Measurements from ENCODE around the gene PDE4A.

Gene PDE4A

DNA sequence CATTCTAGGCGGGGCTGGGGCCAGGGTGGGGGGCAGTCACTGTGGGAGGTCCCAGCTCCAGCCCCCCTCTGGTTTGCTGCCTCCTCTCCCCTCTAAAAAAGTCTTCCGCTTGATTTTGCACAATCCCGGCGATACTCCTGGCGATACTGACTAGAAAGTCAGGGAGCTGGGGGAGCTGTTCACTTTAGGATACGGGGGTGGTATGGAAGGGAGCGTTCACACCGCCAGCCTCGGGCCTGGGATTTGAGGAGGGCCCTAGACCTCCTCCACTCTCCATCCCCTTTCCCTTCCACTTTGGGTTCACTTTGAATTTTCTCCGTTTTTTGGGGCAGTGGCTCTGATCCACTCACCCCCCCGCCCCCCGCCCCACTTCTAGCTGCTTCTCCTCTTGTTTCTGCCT lies 47.8 kb downstream of the PDE4A start:
- DNase-seq: no peak

- no peak for DNase-seq
These were observed 51.6 kb downstream of the PDE4A start for GRCh38 chr19:10471909-10472308.

GRCh38 chr19:10473192-10473591 lies 52.9 kb downstream of the PDE4A start:
- no peak for DNase-seq

DNA sequence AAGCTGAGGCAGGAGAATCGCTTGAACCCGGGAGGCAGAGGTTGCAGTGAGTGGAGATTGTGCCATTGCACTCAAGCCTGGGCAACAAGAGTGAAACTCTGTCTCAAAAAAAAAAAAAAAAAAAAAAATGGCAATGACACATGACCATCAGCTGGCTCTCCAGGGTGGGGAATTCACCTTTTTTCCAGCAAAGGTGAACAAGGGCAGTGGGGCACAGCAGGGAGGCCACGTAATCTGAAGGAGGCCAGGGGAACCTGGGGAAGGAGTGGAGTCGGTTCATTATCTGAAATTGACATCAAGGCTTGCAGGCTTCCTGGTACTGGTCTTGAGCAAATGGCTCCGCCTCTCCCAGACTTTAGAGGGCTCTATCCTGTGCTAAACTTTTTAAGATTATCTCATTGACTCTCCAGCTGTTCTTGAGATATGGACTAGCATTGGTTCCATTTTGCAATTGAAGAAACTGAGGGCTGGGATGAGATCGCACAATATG lies 54.7 kb downstream of the PDE4A start:
- no peak for DNase-seq

DNA sequence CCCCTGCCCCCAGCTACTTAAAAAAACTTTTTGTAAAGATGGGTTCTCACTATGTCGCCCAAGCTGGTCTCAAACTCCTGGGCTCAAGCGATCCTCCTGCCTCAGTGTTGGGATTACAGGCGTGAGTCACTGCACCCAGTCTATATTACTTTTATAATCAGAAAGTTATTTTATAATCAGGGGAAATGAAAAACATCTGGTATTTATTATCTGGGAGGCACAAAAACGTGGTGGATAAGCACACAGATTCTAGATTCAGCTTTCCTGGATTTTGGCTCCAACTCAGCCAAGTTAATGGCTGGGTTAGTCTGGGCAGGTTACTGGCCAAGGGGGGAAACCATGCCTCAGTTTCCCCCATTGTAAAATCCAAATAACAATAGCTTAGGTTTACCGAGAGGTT lies 58.1 kb downstream of the PDE4A start:
- DNase-seq: no peak

- DNase-seq: peak; percentile 80
These were observed 58.6 kb downstream of the PDE4A start for GRCh38 chr19:10478903-10479384.

GRCh38 chr19:10486551-10486950 lies 66.2 kb downstream of the PDE4A start:
- no peak for DNase-seq

DNA sequence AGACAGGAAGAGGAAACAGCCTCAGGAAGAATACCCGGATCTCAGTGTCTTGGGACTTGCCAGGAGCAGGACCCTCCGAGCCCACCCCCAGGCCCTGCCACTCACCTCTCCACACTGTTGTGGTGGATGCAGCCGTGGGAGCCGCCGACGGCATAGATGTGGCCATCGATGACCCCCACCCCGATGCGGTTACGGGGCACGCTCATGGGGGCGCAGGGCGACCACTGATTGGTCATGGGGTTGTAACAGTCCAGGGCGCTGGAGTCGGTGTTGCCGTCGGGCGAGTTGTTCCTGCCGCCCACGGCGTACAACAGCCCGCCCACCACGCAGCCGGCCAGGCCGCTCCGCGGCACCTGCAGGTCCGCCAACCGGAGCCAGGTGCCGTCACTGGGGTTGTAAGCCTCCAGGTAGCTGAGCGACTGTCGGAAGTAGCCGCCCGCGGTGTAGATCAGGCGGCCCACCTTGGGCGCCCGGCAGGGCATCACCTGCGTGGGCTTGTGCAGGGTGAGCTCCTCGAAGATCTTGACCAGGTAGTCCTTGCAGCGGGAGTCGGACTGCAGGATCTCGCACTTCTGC lies 71.2 kb downstream of the PDE4A start:
- no peak for DNase-seq

DNA sequence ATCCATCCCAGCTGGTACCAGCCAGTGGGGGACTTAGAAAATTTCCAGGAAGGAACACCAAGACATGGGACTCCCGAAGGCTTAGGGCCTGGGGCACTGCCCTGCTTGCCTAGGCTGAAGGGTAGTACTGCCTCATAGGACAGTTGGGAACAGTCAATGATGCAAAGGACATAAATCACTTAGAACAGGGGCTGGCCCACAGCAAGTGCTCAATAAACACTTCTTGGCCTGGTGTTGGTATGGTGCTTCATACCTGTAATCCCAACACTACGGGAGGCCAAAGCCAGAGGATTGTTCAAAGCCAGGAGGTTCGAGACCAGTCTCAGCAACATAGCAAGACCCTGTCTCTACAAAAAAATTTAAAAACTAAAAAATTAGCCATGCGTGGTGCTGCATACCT lies 77.0 kb downstream of the PDE4A start:
- no peak for DNase-seq

DNA sequence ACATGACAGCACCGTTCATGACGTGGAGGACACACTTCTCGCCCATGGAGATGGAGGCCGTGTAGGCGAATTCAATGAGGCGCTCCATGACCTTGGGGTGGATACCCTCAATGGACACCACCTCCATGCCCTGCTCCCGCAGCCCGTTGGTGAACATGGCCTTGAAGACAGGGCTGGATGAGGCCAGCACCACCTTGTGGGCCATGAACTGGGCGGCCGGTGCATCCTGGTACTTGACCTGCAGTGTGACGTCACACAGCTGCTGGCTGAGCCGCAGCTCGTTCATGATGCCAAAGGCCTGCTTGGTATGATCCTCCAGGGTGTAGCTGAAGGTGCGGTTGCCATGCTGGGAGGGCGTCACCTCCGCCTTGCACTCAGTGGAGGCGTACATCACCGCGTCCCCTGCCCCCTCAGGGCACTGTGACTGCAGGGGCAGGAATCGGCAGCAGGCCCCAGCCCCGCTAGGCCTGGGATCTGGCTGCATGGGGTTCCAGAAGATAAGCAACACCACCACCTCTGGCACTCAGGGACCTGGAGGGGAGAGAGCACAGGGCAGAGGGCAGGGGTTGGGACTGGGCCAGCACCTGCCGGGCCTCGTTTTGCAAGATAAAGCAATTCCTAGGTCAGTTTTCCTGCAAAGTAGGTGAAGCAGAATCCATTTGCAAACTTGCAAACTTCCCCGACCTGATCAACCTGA lies 79.4 kb downstream of the PDE4A start:
- no peak for DNase-seq

- DNase-seq: no peak
These were observed 79.9 kb downstream of the PDE4A start for GRCh38 chr19:10500247-10500592.

DNA sequence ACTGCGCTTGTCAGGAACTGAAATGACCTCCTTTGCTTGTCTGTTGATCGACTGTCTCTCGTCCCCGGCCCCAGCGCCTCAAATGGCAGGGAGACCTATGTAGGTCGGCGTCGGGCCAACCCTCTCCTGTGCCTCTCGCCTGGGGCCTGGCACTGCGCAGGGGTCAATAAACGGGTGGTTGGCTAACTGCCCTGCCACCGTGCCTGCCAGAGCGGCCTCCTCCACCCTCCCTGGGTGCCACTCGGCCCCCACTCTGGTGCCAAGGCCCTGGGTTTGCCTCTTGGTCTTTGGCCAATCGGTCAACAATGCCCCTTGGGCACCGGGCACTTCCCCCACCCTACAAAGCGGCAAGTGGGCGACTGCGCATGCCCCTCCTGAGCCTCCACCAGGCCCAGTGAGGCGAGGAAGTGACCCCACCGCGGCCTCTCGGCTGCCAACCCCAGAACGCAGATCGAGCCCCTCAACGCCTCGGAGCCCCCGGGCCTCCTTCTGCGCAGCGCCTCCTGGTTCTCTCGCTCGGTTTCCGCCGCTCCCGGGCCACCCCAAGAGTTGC lies 81.7 kb downstream of the PDE4A start:
- peak; percentile 7 for DNase-seq

- peak; percentile 84 for DNase-seq
These were observed 82.2 kb downstream of the PDE4A start for GRCh38 chr19:10502524-10503001.

DNA sequence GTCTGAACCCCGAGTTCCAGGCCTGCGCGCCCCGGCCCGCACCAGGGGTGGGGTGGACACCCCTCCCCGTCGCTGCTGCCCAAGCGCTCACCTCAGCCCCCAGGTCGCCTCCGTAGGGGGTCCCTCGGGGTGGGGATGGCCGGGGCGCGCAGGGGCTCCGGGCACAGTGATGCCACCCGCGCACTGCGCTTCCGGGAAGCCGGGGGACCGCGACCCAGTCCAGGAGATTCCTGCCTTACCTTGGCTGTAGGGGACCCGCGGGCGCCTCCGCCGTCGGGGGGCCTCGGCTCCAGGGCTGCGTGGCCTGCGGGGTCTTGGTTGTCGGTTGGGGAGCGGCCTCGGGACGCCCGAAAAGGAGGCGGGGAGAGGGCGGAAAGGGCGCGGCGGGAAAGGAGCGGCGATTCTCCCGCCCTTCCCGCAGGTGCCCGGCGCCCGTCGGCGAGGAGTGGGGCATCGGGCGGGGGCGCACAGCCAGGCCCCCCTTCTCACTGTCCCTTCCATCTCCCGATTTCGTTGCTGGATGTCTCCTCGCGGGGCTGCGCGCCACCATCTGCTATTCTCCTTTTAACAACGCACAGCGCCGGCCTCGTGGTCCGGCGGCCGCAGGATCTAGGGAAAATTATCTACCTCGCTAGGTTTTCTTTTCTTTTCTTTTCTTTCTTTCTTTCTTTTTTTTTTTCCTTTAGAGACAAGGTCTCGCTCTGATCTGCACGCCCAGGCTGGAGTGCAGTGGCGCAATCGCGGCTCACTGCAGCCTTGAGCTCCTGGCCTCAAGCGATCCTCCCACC lies 82.9 kb downstream of the PDE4A start, which contains the start of gene KEAP1:
TSS of gene KEAP1 (minus strand) at position 355 of the 788 bp plus-strand sequence. CDS start 3,323 bp downstream, outside the sequence.
- DNase-seq: no peak

DNA sequence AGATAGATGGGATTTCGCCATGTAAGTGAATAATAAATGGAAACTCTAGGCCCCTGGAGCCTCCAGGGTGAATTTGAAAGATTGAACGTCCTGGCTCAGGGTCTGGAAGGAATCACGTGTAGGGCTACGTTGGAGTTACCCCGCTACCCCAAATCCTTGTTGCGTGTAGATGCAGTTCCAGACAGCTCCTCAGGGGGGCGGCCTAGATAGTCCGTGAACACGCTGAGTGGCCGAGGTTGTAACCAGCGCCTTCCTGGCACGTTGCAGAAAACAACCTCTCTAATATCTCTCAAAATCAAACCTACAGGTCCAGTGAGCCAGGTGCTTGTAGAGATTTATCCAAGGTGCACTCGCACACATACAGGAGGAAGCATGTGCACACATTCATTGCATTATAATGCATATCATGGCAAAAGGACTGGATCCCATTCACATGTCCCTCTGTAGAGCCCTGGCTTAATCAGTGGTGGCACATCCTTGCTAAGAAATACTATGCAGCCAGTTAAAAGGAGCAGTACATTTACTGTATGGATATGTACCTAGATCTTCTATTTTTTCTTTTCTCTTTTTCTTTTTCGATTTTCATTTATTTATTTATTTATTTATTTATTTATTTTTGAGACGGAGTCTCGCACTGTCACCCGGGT lies 85.4 kb downstream of the PDE4A start:
- DNase-seq: peak; percentile 73

DNA sequence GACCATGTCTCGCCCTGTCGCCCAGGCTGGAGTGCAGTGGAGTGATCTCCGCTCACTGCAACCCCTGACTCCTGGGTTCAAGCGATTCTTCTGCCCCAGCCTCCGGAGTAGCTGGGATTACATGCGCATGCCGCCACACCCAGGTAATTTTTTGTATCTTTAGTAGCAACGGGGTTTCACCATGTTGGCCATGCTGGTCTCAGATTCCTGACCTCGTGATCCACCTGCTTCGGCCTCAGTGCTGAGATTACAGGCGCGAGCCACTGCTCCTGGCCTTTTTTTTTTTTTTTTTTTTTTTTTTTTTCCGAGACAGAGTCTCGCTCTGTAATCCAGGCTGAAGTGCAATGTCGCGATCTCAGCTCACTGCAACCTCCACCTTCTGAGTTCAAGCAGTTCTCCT lies 87.7 kb downstream of the PDE4A start:
- DNase-seq: no peak

DNA sequence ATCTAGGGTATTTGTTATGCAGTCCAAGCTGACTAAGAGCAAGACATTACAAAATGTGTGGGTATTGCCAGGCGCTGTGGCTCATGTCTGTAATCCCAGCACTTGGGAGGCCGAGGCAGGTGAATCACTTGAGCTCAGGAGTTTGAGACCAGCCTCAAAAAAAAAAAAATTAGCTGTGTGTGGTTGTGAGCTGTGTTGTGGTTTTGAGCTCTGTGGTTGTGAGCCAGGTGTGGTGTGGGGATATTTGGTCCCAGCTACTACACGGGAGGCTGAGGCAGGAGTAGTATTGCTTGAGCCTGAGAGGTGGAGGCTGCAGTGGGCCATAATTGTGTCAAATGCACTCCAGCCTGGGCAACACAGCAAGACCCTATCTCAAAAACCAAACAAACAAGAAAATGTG lies 88.4 kb downstream of the PDE4A start:
- no peak for DNase-seq

DNA sequence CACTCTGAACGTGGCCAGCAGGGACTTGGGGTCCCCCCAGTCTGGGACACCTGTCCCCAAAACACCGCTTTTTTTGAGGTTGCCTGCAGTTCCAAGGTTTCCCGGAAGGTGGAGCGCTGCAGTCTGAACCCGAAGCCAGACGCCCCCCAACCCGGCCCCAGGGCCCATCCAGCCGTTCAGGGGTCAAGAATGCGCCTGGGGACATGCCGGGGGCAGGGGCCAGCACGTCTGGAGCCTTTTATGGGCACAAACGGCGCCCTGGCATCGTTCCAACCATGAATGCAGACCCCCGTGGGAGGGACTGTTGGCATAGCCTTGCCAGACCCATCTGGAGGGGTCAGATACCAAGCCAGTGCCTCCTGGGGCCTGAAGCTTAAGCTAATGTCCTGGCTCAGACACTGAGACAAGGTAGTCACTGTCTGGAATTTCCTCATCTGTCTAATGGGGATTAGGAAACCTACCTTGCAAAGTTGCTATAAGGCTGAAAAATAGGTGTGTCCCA lies 90.0 kb downstream of the PDE4A start:
- peak; percentile 47 for DNase-seq

DNA sequence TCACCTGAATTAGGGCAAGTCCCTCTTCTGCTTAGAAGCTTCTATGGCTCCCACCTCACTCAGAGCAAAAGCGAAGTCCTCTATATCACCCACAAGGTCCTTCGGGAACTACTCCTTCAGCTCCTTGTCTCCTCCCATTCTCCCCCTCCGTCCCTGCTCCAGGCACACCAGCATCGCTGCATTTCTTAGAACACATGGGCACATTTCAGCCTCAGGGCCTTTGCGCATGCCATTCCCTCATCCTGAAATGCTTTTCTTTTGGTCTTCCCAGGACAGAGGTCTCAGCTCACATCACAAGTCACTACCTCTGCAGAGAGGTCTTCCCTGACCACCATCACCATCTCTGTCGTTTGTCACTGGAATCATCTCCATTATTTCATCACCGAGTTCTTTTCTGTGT lies 92.9 kb downstream of the PDE4A start:
- no peak for DNase-seq

GRCh38 chr19:10514211-10515145 lies 94.1 kb downstream of the PDE4A start:
- DNase-seq: no peak

- no peak for DNase-seq
These were observed 95.7 kb downstream of the PDE4A start for GRCh38 chr19:10516064-10516385.
